CD8-positive, alpha-beta memory T cell (primary cell): ENCODE results near the gene KCNK7. TPM values are rescaled to one million over a fixed set of nuclear protein-coding genes. Genes with fewer than 3 reads are reported as not detected.

Source experiments
- CTCF ChIA-PET: fragments of 350-600 bp; sonication (Branson Sonifier 250); formaldehyde crosslinking; loops from one replicate; lab custom pipeline; 2021; ENCODE audit warnings: antibody characterized with exemption; lab: Charles Lee
- POLR2A ChIA-PET: fragments of 350-600 bp; sonication (Branson Sonifier 250); formaldehyde crosslinking; loops from one replicate; lab custom pipeline; 2021; ENCODE audit warnings: antibody characterized with exemption; lab: Charles Lee
- DNase-seq, 5 donors: peaks; one replicate each; pipeline versions ENCODE4 v3.0.0 to v3.0.0-alpha.2; 2020 to 2022; ENCODE audit warnings: mixed read lengths in 1 of 5
- H3K27ac ChIP-seq: one replicate; pipeline ENCODE4 v1.7.0; 2013; ENCODE audit warnings: low read depth, mild to moderate bottlenecking, low read length, moderate library complexity
- H3K27me3 ChIP-seq: 2 replicates; pipeline ENCODE4 v1.7.0; 2013; ENCODE audit warnings: low read length, mild to moderate bottlenecking; ENCODE audit not compliant: insufficient read depth, poor library complexity, severe bottlenecking
- H3K36me3 ChIP-seq: 2 replicates; pipeline ENCODE4 v1.7.0; 2013; ENCODE audit warnings: mild to moderate bottlenecking, low read length, moderate library complexity; ENCODE audit not compliant: insufficient read depth
- H3K4me1 ChIP-seq: 2 replicates; pipeline ENCODE4 v1.7.0; 2013; ENCODE audit warnings: mild to moderate bottlenecking, low read length, moderate library complexity; ENCODE audit not compliant: insufficient read depth
- H3K4me3 ChIP-seq: 2 replicates; pipeline ENCODE4 v1.7.0; 2013; ENCODE audit warnings: mild to moderate bottlenecking, low read length
- H3K9me3 ChIP-seq: 2 replicates; pipeline ENCODE4 v1.7.0; 2013; ENCODE audit warnings: mild to moderate bottlenecking, low read length
- H3K27ac Mint-ChIP-seq, 8 donors: one replicate each; pipeline ENCODE4 v1.8.0; 2020 to 2021; ENCODE audit warnings: mixed read lengths in 8 of 8, mild to moderate bottlenecking in 6 of 8, inconsistent platforms in 3 of 8, moderate library complexity in 3 of 8
- H3K27me3 Mint-ChIP-seq, 2 donors: one replicate each; pipeline ENCODE4 v1.8.0; 2020 to 2021; ENCODE audit warnings: mixed read lengths in 2 of 2, mild to moderate bottlenecking in 1 of 2, moderate library complexity in 1 of 2
- H3K36me3 Mint-ChIP-seq, 3 donors: one replicate each; pipeline ENCODE4 v1.8.0; 2020 to 2021; ENCODE audit warnings: mixed read lengths in 3 of 3, inconsistent platforms in 1 of 3, mild to moderate bottlenecking in 1 of 3
- H3K4me1 Mint-ChIP-seq, 3 donors: one replicate each; pipeline ENCODE4 v1.8.0; 2020 to 2021; ENCODE audit warnings: mixed read lengths in 3 of 3, inconsistent platforms in 1 of 3, mild to moderate bottlenecking in 1 of 3
- H3K4me3 Mint-ChIP-seq, 7 donors: one replicate each; pipeline ENCODE4 v1.8.0; 2020 to 2021; ENCODE audit warnings: mixed read lengths in 7 of 7, mild to moderate bottlenecking in 6 of 7, moderate library complexity in 4 of 7, inconsistent platforms in 2 of 7
- H3K9me3 Mint-ChIP-seq, 5 donors: one replicate each; pipeline ENCODE4 v1.8.0; 2020 to 2022; ENCODE audit warnings: mixed read lengths in 5 of 5, mild to moderate bottlenecking in 3 of 5, moderate library complexity in 2 of 5, inconsistent platforms in 1 of 5
- polyA plus RNA-seq: library from polyadenylated mRNA; unstranded; fragments of 300-500 nt; fragmentation: Illumina TruSeq; gene quantifications from one replicate; pipeline ENCODE4 v1.2.3, GENCODE V29; 2021
- total RNA-seq, 2 experiments: library from RNA; stranded (reverse); gene quantifications; one replicate each; pipeline ENCODE4 v1.2.3, GENCODE V29; 2021

The KCNK7 gene
- total and polyA plus RNA-seq, 3 experiments from 2014 or later = 0.59 to 0.64 TPM; not detected in 1

DNA sequence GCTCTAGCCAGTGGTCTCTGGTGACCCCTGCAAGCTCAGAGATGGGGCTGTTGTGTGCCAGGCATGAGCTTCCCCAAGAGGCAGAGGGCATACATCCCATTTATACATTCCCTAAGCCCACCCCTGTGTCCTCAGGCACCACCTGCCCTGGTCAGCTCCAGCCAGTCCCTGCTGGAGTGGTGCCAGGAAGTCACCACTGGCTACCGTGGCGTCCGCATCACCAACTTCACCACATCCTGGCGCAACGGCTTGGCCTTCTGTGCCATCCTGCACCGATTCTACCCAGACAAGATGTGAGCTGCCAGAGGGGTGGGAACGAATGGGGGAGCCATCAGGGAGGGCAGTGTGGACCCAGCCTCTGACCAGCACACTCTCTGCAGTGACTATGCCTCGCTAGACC lies 11.5 kb downstream of the KCNK7 start:
- Histone ChIP-seq H3K9me3 (no peaks in the 10 kb centered on the region), H3K27ac (no peak overlapping the region), H3K4me1 (peaks cover 17% of the 10 kb centered on the region), H3K4me3 (no peak overlapping the region), H3K36me3 (peaks cover 21% of the 10 kb centered on the region), H3K27me3 (no peaks in the 10 kb centered on the region)
- H3K27me3 Mint-ChIP-seq = no peaks in the 10 kb centered on the region
- H3K4me3 Mint-ChIP-seq = no peak overlapping the region
- H3K4me1 Mint-ChIP-seq = peaks cover 22 to 38% (median 23%) of the 10 kb centered on the region in 3 donors
- no peaks in the 10 kb centered on the region for H3K9me3 Mint-ChIP-seq
- ChIA-PET POLR2A (no interaction called here), CTCF (interaction anchor here (1.0 to 1.9 kb wide), 3 partner anchors 9 to 43 kb away, joined by 3 to 4 read pairs (median 4); no protein-coding TSS in a partner anchor)
- H3K36me3 Mint-ChIP-seq = peaks cover 3 to 71% (median 5%) of the 10 kb centered on the region in 3 donors
- DNase-seq = no peak
- peak overlapping the region in 6 of 8 donors; percentile 38 to 88 (median 55) for H3K27ac Mint-ChIP-seq

DNA sequence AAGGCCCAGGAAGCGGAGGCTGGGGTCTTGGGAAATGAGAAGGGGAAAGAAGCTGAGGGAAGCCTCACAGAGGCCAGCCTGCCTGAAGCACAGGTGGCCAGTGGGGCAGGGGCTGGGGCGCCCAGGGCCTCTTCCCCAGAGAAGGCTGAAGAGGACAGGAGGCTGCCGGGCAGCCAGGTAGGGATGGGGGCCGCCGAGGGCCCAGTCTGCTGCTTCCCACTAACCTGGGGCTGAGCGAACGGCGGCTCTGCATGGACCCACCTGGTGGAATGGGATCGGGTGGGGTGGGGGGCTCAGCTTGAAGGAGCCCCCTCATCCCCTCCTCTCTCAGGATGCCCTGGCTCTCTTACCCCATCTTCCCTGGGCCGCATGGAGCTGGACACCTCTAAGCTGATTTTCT lies 12.0 kb downstream of the KCNK7 start:
- H3K36me3 ChIP-seq = peaks cover 21% of the 10 kb centered on the region
- Mint-ChIP-seq H3K36me3 (peaks cover 4 to 72% (median 5%) of the 10 kb centered on the region in 3 donors), H3K4me1 (peaks cover 22 to 37% (median 22%) of the 10 kb centered on the region in 3 donors), H3K4me3 (no peak overlapping the region), H3K27me3 (no peaks in the 10 kb centered on the region), H3K27ac (peak overlapping the region in 5 of 8 donors; percentile 38 to 87 (median 70)), H3K9me3 (no peaks in the 10 kb centered on the region)
- POLR2A ChIA-PET = no interaction called here
- H3K27ac ChIP-seq = no peak overlapping the region
- CTCF ChIA-PET = interaction anchor here (1.0 to 1.9 kb wide), 4 partner anchors 8 to 43 kb away, joined by 3 to 4 read pairs (median 4); no protein-coding TSS in a partner anchor
- no peaks in the 10 kb centered on the region for H3K9me3 ChIP-seq
- peaks cover 16% of the 10 kb centered on the region for H3K4me1 ChIP-seq
- H3K4me3 ChIP-seq = no peak overlapping the region
- DNase-seq = no peak
- no peaks in the 10 kb centered on the region for H3K27me3 ChIP-seq

DNA sequence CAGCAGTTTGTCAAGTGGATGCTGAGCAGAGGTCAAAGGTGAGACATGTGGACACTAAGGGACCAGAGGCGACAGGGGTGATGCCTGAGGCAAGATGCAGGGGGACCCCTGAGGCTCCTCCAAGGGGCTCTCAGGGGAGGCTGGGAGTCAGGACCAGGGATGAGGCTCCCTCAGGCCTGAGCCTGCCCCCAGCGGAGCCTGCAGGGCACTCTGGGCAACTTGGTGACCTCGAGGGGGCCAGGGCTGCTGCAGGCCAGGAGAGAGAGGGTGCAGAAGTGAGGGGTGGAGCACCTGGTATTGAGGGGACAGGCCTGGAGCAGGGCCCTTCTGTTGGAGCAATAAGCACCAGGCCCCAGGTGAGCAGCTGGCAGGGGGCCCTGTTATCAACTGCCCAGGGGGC lies 13.7 kb downstream of the KCNK7 start:
- Histone ChIP-seq H3K4me3 (no peak overlapping the region), H3K9me3 (no peaks in the 10 kb centered on the region), H3K4me1 (peaks cover 19% of the 10 kb centered on the region), H3K36me3 (peaks cover 21% of the 10 kb centered on the region), H3K27me3 (no peaks in the 10 kb centered on the region), H3K27ac (no peak overlapping the region)
- Mint-ChIP-seq H3K4me3 (peak overlapping the region in 1 of 7 donors; percentile 43), H3K4me1 (peaks cover 18 to 39% (median 21%) of the 10 kb centered on the region in 3 donors), H3K27me3 (no peaks in the 10 kb centered on the region), H3K27ac (peak overlapping the region in 6 of 8 donors; percentile 5 to 92 (median 78)), H3K9me3 (no peaks in the 10 kb centered on the region), H3K36me3 (peaks cover 5 to 75% (median 8%) of the 10 kb centered on the region in 3 donors)
- ChIA-PET CTCF (interaction anchor here (1.1 to 2.1 kb wide), 3 partner anchors 9 to 42 kb away, joined by 4 to 5 read pairs (median 4); partner anchors contain the start of gene FAM89B), POLR2A (no interaction called here)
- DNase-seq = no peak

DNA sequence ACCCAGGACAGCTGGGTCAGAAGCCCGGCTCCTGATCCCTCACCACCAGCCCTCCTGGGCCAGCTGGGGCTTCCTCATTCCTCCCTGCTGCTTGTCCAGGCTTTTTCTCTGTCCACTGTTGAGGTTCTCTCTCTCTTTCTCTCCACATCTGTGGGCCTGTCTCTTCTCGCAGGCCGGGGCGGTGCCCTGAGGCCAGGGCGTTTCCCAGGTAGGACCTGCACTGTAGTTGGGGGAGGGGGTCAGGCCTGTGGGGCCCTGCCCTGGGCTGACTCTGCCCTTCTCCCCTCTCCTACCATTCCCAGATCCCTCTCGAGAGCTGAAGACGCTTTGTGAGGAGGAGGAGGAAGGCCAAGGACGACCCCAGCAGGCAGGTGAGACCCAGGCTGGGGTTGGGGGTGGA lies 14.8 kb downstream of the KCNK7 start:
- Mint-ChIP-seq H3K4me1 (peaks cover 13 to 38% (median 25%) of the 10 kb centered on the region in 3 donors), H3K9me3 (no peaks in the 10 kb centered on the region), H3K36me3 (peaks cover 5 to 66% (median 8%) of the 10 kb centered on the region in 3 donors), H3K4me3 (peak overlapping the region in 1 of 7 donors; percentile 70), H3K27me3 (no peaks in the 10 kb centered on the region), H3K27ac (peak overlapping the region in 2 of 8 donors; percentile 58 to 81)
- no peaks in the 10 kb centered on the region for H3K9me3 ChIP-seq
- no peak for DNase-seq
- H3K4me3 ChIP-seq = no peak overlapping the region
- ChIA-PET POLR2A (no interaction called here), CTCF (interaction anchor here (1.5 to 6.5 kb wide), 3 partner anchors 7 to 41 kb away, joined by 4 to 66 read pairs (median 6); no protein-coding TSS in a partner anchor)
- H3K27me3 ChIP-seq = no peaks in the 10 kb centered on the region
- H3K27ac ChIP-seq = no peak overlapping the region
- peaks cover 21% of the 10 kb centered on the region for H3K36me3 ChIP-seq
- H3K4me1 ChIP-seq = peaks cover 25% of the 10 kb centered on the region

DNA sequence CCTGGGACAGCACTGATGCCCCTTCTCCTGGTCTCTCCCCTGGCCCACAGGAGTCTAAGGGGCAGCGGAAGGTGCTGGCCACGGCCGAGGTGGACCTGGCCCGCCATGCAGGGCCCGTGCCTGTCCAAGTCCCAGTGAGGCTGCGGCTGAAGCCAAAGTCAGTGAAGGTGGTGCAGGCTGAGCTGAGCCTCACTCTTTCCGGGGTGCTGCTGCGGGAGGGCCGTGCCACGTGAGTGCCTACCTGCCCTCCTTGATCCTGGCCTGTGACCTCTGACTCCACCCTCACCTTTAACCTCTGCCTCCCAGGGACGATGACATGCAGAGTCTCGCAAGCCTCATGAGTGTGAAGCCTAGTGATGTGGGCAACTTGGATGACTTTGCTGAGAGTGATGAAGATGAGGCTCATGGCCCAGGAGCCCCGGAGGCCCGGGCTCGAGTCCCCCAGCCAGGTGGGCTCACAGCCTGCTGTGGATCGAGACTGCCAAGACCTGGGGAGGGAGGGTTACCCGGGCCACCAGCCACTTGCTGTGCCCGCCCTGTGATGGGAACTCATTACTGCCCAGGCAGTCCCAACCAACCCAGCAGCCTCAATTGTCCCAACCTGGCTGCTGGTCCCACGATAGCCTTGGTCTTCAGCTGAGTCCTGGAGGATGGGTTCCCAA lies 15.4 kb downstream of the KCNK7 start:
- ChIA-PET CTCF (interaction anchor here (1.8 to 6.5 kb wide), 4 partner anchors 8 to 39 kb away, joined by 5 to 66 read pairs (median 22); no protein-coding TSS in a partner anchor), POLR2A (no interaction called here)
- Mint-ChIP-seq H3K4me1 (peaks cover 18 to 43% (median 30%) of the 10 kb centered on the region in 3 donors), H3K27me3 (no peaks in the 10 kb centered on the region), H3K4me3 (no peak overlapping the region), H3K36me3 (peaks cover 5 to 66% (median 8%) of the 10 kb centered on the region in 3 donors), H3K27ac (peak overlapping the region in 3 of 8 donors; percentile 23 to 58 (median 38)), H3K9me3 (peaks cover 0 to 2% (median 0%) of the 10 kb centered on the region in 5 donors)
- H3K4me3 ChIP-seq = no peak overlapping the region
- no peaks in the 10 kb centered on the region for H3K27me3 ChIP-seq
- no peaks in the 10 kb centered on the region for H3K9me3 ChIP-seq
- peaks cover 21% of the 10 kb centered on the region for H3K36me3 ChIP-seq
- H3K4me1 ChIP-seq = peaks cover 28% of the 10 kb centered on the region
- DNase-seq = no peak
- no peak overlapping the region for H3K27ac ChIP-seq

DNA sequence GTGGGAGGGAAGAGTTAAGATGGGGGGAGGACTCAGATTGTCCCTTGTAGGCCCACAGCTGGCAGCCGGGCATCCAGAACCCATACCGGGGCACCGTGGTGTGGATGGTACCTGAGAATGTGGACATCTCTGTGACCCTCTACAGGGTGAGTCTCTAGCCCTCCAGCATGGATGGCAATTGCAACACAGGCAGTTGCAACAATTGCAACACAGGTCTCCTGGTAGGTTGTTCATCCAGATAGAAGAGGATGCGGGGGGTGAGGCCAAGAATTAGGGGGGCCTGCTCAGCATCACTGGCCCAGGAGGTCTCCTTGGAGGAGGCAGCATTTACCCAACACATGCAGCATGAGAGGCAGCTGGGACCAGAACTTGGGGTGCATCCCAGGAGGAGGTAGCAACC lies 16.3 kb downstream of the KCNK7 start:
- Mint-ChIP-seq H3K4me3 (peak overlapping the region in 5 of 7 donors; percentile 13 to 94 (median 54)), H3K9me3 (peaks cover 0 to 2% (median 0%) of the 10 kb centered on the region in 5 donors), H3K27ac (peak overlapping the region in 7 of 8 donors; percentile 35 to 97 (median 68)), H3K4me1 (peaks cover 24 to 48% (median 33%) of the 10 kb centered on the region in 3 donors), H3K36me3 (peaks cover 5 to 66% (median 8%) of the 10 kb centered on the region in 3 donors), H3K27me3 (no peaks in the 10 kb centered on the region)
- ChIA-PET POLR2A (interaction anchor here (0.5 kb wide), 1 partner anchor 20 kb away, joined by 3 read pairs; no protein-coding TSS in a partner anchor), CTCF (interaction anchor here (1.8 to 6.5 kb wide), 4 partner anchors 9 to 38 kb away, joined by 5 to 66 read pairs (median 22); no protein-coding TSS in a partner anchor)
- Histone ChIP-seq H3K9me3 (no peaks in the 10 kb centered on the region), H3K27me3 (no peaks in the 10 kb centered on the region), H3K27ac (no peak overlapping the region), H3K36me3 (peaks cover 21% of the 10 kb centered on the region), H3K4me1 (peaks cover 33% of the 10 kb centered on the region), H3K4me3 (no peak overlapping the region)
- no peak for DNase-seq

DNA sequence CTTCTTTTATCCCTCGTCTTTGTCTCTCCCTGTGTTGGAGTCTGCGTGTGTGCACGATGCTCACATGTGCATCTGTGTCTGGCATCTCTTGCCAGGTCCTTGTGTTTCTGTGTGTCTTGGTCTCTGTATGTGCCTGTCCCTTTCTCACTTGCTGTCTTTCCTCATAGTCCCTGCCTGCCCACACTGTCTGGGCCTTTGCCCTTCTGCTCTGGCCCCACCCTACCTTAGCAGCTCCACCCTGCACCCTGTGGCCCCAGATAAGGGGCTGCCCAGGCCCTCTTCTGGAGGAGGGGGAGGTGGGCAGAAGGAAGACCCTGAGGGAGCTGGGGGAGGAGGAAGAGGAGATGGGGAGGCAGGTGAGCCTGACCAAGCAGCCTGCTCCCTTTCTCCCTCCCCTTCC lies 16.9 kb downstream of the KCNK7 start:
- no peak overlapping the region for H3K27ac ChIP-seq
- DNase-seq = no peak

More for the DNA sequence above, 16.9 kb downstream of the KCNK7 start:
- peak overlapping the region; percentile 59 to 97 (median 89) for H3K27ac Mint-ChIP-seq
- CTCF ChIA-PET = interaction anchor here (1.8 to 6.5 kb wide), 3 partner anchors 9 to 38 kb away, joined by 5 to 66 read pairs (median 38); no protein-coding TSS in a partner anchor
- H3K9me3 Mint-ChIP-seq = peaks cover 0 to 2% (median 0%) of the 10 kb centered on the region in 5 donors
- H3K4me1 ChIP-seq = peaks cover 36% of the 10 kb centered on the region
- H3K27me3 Mint-ChIP-seq = no peaks in the 10 kb centered on the region
- H3K4me1 Mint-ChIP-seq = peaks cover 27 to 49% (median 35%) of the 10 kb centered on the region in 3 donors
- H3K36me3 Mint-ChIP-seq = peaks cover 5 to 63% (median 8%) of the 10 kb centered on the region in 3 donors
- H3K4me3 Mint-ChIP-seq = peak overlapping the region; percentile 56 to 99 (median 78)
- no peaks in the 10 kb centered on the region for H3K27me3 ChIP-seq
- H3K4me3 ChIP-seq = no peak overlapping the region
- no peaks in the 10 kb centered on the region for H3K9me3 ChIP-seq
- peaks cover 21% of the 10 kb centered on the region for H3K36me3 ChIP-seq
- POLR2A ChIA-PET = interaction anchor here (0.5 kb wide), 1 partner anchor 19 kb away, joined by 3 read pairs; no protein-coding TSS in a partner anchor
